ENCODE results near the gene FGD5. TPM values are rescaled to one million over a fixed set of nuclear protein-coding genes. Genes with fewer than 3 reads are reported as not detected.

FGD5 gene
- total and polyA plus RNA-seq, 2 donors (not counting 1 experiment from before 2014, with no cell fraction given) = 0.03 to 0.50 TPM

GRCh38 chr3:14783480-14784086 lies 35.2 kb upstream of the FGD5 start:
- Histone ChIP-seq H3K36me3 (ENCODE audit: control insufficient read depth, insufficient read depth, low read length) (no peaks in the 10 kb centered on the region), H3K4me1 (ENCODE audit: control insufficient read depth, extremely low read depth, insufficient read depth, low read length) (no peaks in the 10 kb centered on the region), H3K9ac (ENCODE audit: insufficient read depth, low read length) (no peak overlapping the region), H3K4me3 (replicated peaks in 1 of 4; ENCODE audit: control extremely low read depth in 1 of 4, insufficient read depth in 1 of 4, low read depth in 3 of 4, low read length in 4 of 4) (no peak overlapping the region), H3K9me3 (ENCODE audit: control insufficient read depth, insufficient read depth, low read depth, low read length) (no peaks in the 10 kb centered on the region), H3K4me2 (ENCODE audit: extremely low read depth, insufficient read depth, low read length) (no peak overlapping the region), H2AFZ (ENCODE audit: low read length) (no peak overlapping the region), H3K27ac (ENCODE audit: insufficient read depth, low read length) (no peak overlapping the region), H3K27me3 (ENCODE audit: control insufficient read depth, insufficient read depth, low read length) (no peaks in the 10 kb centered on the region), H3K79me2 (ENCODE audit: control insufficient read depth, insufficient read depth, low read length) (no peaks in the 10 kb centered on the region), H4K20me1 (ENCODE audit: control insufficient read depth, extremely low read depth, insufficient read depth, low read length) (no peaks in the 10 kb centered on the region)
- TF ChIP-seq CTCF (conservative IDR thresholded peaks at IDR 0.05 in 1 of 2, IDR thresholded peaks at IDR 0.05 in 1 of 2; ENCODE audit: low read depth in 1 of 2, low read length in 2 of 2) (no peak), EZH2 (IDR thresholded peaks at IDR 0.05; ENCODE audit: low read length, missing control alignments) (no peak)
- no peak for DNase-seq (ENCODE audit: low read depth in 2 of 2)

DNA sequence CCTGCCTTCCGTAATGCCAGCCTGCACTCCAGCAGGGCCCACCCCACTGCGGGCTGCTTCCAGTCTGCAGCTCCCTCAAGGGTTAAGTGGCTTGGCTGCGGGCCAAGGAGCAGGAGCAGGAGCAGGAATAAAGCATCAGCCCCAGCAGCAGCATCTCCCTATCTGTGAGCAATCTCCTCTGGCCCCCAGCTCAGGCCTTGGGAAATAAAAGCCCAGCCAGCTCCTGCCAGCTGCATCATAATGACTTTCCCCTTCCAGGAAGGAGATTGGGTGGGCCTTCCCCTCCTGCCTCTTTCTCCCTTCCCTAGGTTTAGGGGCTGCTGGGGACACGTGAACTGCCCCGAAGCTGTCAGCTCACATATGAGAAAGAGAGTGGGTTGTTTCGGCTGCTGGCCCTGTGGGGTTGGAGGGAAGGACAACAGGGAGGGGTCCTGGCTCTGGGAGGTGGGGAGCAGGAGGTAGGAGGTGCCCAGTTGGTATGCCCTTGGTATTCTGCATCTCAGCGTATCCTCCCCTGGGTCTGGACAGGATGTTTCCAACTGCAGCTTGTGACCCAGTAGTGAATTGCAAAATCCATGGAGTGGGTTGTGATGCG lies 34.6 kb upstream of the FGD5 start:
- Histone ChIP-seq H3K27ac (ENCODE audit: insufficient read depth, low read length) (no peak overlapping the region), H3K4me1 (ENCODE audit: control insufficient read depth, extremely low read depth, insufficient read depth, low read length) (no peaks in the 10 kb centered on the region), H3K36me3 (ENCODE audit: control insufficient read depth, insufficient read depth, low read length) (no peaks in the 10 kb centered on the region), H3K4me2 (ENCODE audit: extremely low read depth, insufficient read depth, low read length) (no peak overlapping the region), H3K27me3 (ENCODE audit: control insufficient read depth, insufficient read depth, low read length) (no peaks in the 10 kb centered on the region), H3K9me3 (ENCODE audit: control insufficient read depth, insufficient read depth, low read depth, low read length) (no peaks in the 10 kb centered on the region), H2AFZ (ENCODE audit: low read length) (no peak overlapping the region), H4K20me1 (ENCODE audit: control insufficient read depth, extremely low read depth, insufficient read depth, low read length) (no peaks in the 10 kb centered on the region), H3K4me3 (replicated peaks in 1 of 4; ENCODE audit: control extremely low read depth in 1 of 4, insufficient read depth in 1 of 4, low read depth in 3 of 4, low read length in 4 of 4) (no peak overlapping the region), H3K79me2 (ENCODE audit: control insufficient read depth, insufficient read depth, low read length) (no peaks in the 10 kb centered on the region), H3K9ac (ENCODE audit: insufficient read depth, low read length) (no peak overlapping the region)
- no peak for DNase-seq (ENCODE audit: low read depth in 2 of 2)
- no peak for TF ChIP-seq CTCF (conservative IDR thresholded peaks at IDR 0.05 in 1 of 2, IDR thresholded peaks at IDR 0.05 in 1 of 2; ENCODE audit: low read depth in 1 of 2, low read length in 2 of 2)
- no peak for TF ChIP-seq EZH2 (IDR thresholded peaks at IDR 0.05; ENCODE audit: low read length, missing control alignments)

GRCh38 chr3:14785207-14786155 lies 33.3 kb upstream of the FGD5 start:
- Histone ChIP-seq H3K27ac (ENCODE audit: insufficient read depth, low read length) (no peak overlapping the region), H3K27me3 (ENCODE audit: control insufficient read depth, insufficient read depth, low read length) (no peaks in the 10 kb centered on the region), H3K4me1 (ENCODE audit: control insufficient read depth, extremely low read depth, insufficient read depth, low read length) (no peaks in the 10 kb centered on the region), H3K79me2 (ENCODE audit: control insufficient read depth, insufficient read depth, low read length) (no peaks in the 10 kb centered on the region), H3K9me3 (ENCODE audit: control insufficient read depth, insufficient read depth, low read depth, low read length) (no peaks in the 10 kb centered on the region), H2AFZ (ENCODE audit: low read length) (no peak overlapping the region), H3K9ac (ENCODE audit: insufficient read depth, low read length) (no peak overlapping the region), H3K36me3 (ENCODE audit: control insufficient read depth, insufficient read depth, low read length) (no peaks in the 10 kb centered on the region), H3K4me3 (replicated peaks in 1 of 4; ENCODE audit: control extremely low read depth in 1 of 4, insufficient read depth in 1 of 4, low read depth in 3 of 4, low read length in 4 of 4) (no peak overlapping the region), H3K4me2 (ENCODE audit: extremely low read depth, insufficient read depth, low read length) (no peak overlapping the region), H4K20me1 (ENCODE audit: control insufficient read depth, extremely low read depth, insufficient read depth, low read length) (no peaks in the 10 kb centered on the region)
- no peak for DNase-seq (ENCODE audit: low read depth in 2 of 2)
- TF ChIP-seq EZH2 (IDR thresholded peaks at IDR 0.05; ENCODE audit: low read length, missing control alignments) = no peak
- TF ChIP-seq CTCF (conservative IDR thresholded peaks at IDR 0.05 in 1 of 2, IDR thresholded peaks at IDR 0.05 in 1 of 2; ENCODE audit: low read depth in 1 of 2, low read length in 2 of 2) = no peak
